Activated naive CD4-positive, alpha-beta T cell treated with anti-CD3 and anti-CD28 coated beads, Interleukin-2, amount 50 U/mL, for 16 hours (primary cell): ENCODE results near the gene F2RL3.

Experiments used
- DNase-seq: peaks from one replicate; pipeline ENCODE4 v3.0.0-alpha.2; 2020

Gene F2RL3

GRCh38 chr19:16875584-16876555 lies 12.9 kb upstream of the F2RL3 start:
- no peak for DNase-seq

GRCh38 chr19:16876904-16877361 lies 11.9 kb upstream of the F2RL3 start:
- DNase-seq, result no peak

DNA sequence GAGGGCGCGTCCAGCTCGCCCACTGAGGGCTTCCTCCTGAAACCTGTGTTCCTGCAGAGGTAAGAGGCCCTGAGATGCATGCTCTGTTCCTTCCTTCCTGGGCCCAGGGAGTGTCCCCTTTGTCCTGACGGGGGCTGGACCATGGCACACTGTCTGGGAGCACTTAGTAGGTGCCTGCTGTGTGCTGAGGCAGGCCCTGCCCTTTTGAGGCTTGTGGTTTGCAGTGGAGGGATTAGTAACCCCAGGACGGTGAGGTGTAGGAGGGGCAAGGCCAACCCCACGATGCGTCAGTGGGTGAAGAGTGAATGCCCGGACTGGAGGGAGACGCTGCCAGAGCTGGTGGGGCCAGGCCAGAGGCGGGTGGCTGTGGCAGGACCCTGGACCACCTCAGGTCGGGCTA lies 11.2 kb upstream of the F2RL3 start:
- no peak for DNase-seq

DNA sequence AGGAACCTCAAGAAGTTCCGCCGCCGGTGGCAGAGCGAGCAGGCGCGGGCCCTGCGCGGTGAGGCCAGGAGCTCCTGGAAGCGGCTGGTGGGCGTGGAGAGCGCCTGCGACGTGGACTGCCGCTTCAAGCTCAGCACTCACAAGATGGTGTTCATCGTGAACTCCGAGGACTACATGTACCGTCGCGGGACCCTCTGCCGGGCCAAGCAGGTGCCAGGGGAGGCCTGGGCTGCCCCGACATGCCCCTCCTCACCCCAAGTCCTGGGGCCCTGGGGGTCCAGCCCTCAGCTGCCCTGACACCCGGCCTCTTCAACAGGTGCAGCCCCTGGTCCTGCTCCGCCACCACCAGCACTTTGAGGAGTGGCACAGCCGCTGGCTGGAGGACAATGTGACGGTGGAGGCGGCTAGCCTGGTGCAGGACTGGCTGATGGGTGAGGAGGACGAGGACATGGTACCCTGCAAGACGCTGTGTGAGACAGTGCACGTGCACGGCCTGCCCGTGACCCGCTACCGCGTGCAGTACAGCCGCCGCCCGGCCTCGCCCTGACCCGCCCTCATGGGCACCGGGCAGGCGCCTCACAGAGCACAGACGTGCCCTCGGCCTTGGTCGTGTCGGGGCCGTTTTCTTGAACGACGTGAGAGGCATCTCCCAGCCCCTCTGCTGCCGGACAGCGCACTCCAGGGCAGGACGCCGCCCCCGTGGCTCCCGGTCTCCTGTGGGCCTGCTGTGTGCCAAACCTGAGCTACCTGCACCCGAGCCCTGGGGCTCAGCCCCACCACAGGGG lies 10.4 kb upstream of the F2RL3 start:
- DNase-seq, result no peak

DNA sequence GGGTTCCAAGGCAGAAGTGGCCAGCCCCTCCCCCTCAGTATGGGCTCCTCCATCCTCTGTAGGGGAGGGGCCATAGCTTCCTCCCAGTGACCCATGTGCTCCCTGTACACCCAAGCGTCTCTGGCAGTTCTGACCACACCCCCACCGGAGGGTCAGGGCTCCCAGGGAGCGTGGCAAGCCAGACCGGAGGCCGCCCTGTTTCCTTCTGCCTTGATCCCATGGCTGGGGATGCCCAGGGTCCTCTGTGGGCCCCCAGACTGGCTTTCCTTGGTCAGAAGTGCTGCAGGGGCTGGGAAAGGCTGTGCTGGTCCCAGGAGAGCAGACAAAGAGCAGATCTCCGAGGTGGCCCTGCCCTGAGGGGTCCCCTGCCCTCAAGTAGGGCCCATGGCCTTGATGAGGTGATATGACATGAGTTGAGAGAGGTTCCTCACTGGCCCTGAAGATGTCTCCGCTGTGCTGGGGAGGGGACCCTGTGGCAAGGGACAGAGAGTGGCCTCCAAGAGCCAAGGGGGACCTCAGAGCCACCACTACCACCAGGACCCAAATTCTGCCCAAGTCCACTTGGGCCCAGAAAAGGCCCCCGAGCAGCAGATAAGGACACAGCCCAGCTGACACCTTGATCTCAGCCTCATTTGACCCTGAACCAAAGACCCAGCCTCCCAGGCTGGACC lies 7.8 kb upstream of the F2RL3 start:
- DNase-seq, result no peak

- no peak for DNase-seq
These were observed 6.7 kb upstream of the F2RL3 start for GRCh38 chr19:16882146-16882545.

- no peak for DNase-seq
These were observed 5.3 kb upstream of the F2RL3 start for GRCh38 chr19:16883522-16883921.

- no peak for DNase-seq
These were observed 3.6 kb upstream of the F2RL3 start for GRCh38 chr19:16885166-16885565.

DNA sequence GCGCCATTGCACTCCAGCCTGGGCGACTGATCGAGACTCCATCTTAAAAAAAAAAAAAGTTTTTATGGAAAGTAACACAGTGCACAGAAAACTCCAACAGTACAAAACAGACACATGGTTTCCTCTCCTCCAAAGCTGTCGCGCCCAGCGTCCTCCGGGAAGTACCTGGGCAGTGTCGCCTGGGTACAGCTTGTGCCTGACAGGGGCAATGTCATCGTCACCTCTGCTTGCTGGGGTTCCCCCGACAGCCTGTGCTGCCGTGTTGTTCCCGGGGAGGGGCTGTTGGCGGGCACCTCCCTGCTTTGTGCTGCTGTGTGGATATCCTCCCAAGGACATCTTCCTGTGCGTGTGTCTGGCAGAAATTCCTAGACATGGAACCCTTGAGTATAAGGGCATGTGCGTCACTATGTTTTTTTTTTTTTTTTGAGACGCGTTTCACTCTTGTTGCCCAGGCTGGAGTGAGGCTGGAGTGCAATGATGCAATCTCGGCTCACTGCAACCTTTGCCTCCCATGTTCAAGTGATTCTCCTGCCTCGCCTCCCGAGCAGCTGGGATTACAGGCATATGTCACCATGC lies 2.4 kb upstream of the F2RL3 start:
- no peak for DNase-seq

DNA sequence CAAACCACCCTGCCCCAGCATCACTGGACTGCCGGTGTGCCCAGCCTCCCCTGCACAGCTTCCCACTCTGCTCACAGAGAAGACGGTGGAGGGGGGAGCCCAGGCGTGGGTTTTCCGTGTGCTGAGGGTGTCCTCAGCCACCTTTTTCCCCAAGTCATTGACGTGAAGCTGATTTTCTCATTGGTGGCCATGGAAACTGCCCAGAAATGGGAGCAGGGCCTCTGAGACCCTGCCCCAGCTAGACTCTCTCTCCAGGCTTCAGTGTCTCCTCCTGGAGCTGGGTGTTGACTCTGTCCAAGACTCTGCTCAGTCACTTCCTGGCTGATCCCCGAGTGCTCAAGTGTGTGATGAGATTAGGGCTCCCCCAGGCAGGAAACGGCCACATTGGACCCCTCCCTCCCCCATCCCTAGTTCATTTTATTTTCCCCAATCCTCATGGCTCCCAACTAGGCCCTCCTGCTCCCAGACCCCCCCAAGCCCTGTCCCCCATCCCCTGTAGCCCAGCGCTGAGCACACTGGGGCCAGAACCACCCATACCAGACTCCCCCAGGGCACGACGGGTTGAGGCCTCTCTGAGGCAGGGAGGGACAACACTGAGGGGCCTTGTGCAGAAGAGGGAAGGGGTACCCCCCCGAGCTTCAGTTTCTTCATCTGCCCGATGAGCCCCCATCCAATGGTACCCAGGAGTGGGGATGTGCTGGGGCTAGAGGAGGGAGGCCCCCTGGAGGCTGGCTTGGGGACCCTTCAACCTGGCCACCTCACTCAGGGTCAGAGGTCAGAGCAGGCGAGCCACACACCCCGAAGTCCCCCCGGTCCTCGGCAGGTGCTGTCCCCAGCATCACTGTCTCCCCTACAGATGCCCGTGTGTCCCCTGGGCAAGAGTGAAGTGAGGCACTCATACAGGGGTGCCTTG lies 1.2 kb upstream of the F2RL3 start:
- DNase-seq, result no peak

DNA sequence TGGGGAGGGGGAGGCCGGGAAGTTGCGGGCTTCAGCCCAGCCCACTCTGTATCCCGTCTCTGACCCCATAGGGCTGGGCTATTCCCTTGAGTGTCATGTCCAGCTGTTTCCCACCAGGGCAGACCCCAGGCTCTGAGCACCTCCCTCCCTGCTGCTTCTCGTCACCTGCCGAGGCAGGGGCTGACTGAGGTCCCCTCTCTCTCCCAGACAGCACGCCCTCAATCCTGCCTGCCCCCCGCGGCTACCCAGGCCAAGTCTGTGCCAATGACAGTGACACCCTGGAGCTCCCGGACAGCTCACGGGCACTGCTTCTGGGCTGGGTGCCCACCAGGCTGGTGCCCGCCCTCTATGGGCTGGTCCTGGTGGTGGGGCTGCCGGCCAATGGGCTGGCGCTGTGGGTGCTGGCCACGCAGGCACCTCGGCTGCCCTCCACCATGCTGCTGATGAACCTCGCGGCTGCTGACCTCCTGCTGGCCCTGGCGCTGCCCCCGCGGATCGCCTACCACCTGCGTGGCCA lies 625 bp downstream of the F2RL3 start:
- no peak for DNase-seq

GRCh38 chr19:16889883-16890460 lies 1.2 kb downstream of the F2RL3 start:
- DNase-seq, result no peak

DNA sequence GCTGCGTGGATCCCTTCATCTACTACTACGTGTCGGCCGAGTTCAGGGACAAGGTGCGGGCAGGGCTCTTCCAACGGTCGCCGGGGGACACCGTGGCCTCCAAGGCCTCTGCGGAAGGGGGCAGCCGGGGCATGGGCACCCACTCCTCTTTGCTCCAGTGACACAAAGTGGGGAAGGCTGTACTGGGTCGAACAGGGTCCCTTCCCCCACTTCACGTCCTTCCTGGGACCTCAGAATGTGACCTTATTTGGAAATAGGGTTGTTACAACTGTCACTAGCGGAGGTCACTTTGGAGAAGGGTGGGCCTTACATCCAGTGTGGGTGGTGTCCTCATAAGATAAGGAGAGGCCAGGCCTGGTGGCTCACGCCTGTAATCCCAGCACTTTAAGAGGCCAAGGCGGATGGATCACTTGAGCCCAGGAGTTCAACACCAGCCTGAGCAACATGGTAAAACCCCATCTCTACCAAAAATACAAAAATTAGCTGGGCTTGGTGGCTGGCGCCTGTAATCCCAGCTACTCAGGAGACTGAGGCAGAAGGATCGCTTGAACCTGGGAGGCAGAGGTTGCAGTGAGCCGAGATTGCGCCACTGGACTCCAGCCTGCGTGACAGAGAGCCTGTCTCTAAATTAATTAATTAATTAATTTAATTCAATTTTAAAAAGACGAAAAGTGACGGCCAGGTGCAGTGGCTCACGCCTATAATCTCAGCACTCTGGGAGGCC lies 1.8 kb downstream of the F2RL3 start:
- no peak for DNase-seq

DNA sequence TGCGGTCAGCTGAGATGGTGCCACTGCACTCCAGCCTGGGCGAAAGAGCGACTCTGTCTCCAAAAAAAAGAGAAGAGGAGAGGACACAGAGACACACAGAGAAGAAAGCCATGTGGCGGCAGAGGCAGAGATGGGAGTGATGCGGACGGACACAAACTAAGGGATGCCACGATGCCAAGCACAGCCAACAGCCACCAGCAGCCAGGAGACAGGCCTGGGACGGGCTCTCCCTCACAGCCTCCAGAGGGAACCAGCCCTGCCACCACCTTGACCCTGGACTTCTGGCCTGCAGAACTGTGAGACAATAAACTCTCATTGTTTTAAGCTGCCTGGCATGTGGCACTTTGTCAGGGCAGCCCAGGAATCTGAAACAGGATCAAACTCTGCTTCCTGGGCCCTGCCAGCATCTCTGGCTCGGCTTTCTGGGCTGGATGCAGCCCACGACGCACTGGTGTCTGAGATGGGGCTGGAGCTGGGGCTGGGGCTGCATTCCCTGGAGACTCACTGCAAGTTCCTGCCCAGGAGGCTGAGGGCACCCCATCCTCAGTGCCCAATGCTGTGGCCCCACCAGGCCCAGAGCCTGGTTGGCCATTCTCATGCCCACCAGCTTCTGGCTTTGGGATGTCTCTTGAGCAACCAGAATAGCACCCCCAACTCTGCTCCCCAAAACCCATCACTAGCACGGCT lies 3.0 kb downstream of the F2RL3 start:
- no peak for DNase-seq

- no peak for DNase-seq
These were observed 3.6 kb downstream of the F2RL3 start for GRCh38 chr19:16892436-16892835.

DNA sequence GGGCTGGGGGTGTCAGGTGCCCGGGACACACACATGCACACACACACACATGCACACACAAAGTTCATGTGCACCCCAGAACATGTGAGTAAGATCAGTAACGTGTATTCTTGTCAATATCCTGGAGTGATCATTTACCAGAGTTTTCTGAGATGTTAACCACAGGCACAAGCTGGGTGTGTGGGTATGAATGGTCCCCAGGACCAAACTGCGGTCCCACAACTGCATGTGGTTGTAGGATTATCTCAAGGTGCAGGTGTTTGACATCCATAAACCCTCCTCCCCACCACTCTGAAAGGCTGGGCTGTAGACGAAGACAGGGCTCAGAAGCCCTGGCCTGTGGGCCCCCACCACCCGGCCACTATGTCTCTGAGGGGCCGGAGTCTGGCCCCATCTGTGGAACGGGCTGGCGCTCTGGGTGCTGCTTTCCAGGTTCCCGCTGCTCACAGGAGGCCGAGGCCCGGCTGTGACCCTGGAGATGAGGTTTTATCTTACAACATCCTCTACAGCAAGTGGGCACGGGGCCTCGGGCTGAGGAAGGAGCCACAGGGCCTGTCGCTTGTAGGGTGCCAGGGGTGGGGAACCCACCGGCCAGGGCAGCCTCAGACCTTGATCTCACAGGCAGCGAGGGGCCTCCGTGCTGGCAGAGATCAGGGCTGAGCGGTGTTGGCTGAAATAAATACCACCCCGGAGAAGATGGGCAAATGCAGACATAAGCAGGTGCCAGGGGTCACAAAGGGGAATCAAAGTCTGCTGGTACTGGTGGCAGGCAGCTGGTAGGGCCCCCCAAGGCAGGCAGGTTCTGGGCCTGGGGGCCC lies 4.3 kb downstream of the F2RL3 start:
- DNase-seq, result no peak

GRCh38 chr19:16893686-16893989 lies 4.8 kb downstream of the F2RL3 start:
- DNase-seq, result no peak

- no peak for DNase-seq
These were observed 5.3 kb downstream of the F2RL3 start for GRCh38 chr19:16894080-16894479.

DNA sequence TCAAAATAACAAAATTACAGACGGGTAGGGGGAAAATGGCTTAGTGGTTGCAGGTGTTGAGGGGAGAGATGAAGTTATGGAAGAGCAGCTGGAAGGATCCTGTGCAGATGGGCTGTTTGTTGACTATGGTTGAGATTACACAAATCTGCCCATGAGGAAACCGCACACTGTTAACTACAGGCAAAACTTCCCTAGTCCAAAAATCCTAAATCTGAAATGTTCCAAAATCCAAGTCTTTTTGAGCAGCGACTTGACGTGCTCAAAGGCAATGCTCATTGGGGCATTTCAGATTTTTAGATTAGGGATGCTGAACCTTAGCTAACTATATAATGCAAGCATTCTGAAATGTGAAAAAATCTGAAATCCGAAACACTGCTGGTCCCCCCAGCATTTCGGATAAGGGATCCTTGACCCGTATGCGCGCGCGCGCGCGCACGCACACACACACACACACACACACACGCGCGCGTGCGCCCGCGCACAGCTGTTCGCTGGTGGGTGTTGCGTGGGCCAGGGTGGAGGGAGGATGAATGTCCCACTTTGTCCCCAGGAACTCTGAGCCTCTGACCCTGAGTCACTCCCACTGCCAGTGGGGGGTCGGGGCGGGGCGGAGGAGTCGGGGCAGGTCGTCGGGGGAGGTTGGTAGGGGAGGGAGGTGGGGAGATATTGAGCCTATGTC lies 6.8 kb downstream of the F2RL3 start:
- no peak for DNase-seq
